Measurements from ENCODE around the gene ZNF730. TPM values are rescaled to one million over a fixed set of nuclear protein-coding genes. Genes with fewer than 3 reads are reported as not detected.
"Not testable (repeated sequence)": the region's sequence is repeated elsewhere in the genome, so short reads cannot be mapped to it uniquely, and the experiment has no call there.

ZNF730 gene
- total and polyA plus RNA-seq, 4 experiments from 2014 or later: not detected

- Histone ChIP-seq H3K36me3 (ENCODE audit: insufficient read depth, low read length) (no peaks in the 10 kb centered on the region), H3K27ac (ENCODE audit: low read depth, low read length) (no peak overlapping the region), H3K9me3 (ENCODE audit: control insufficient read depth in 1 of 2, low read length in 2 of 2) (no peaks in the 10 kb centered on the region), H3K4me3 (ENCODE audit: low read length in 2 of 2) (no peak overlapping the region), H3K27me3 (ENCODE audit: insufficient read depth, low read length) (no peaks in the 10 kb centered on the region), H3K4me1 (ENCODE audit: insufficient read depth, low read length) (no peaks in the 10 kb centered on the region)
- peaks cover 0 to 4% of the 10 kb centered on the region in 2 donors for H3K36me3 Mint-ChIP-seq
- no peaks in the 10 kb centered on the region for H3K27me3 Mint-ChIP-seq
- intact Hi-C loops (cut with micrococcal nuclease): no loop called here
- ChIA-PET POLR2A (ENCODE audit: partially characterized antibody) (no interaction called here), CTCF (ENCODE audit: partially characterized antibody) (no interaction called here)
- DNase-seq: no peak
- no peak overlapping the region for H3K27ac Mint-ChIP-seq
- no peaks in the 10 kb centered on the region for H3K4me1 Mint-ChIP-seq
- no peak overlapping the region for H3K4me3 Mint-ChIP-seq
- H3K9me3 Mint-ChIP-seq: peaks cover 2 to 42% (median 23%) of the 10 kb centered on the region in 8 donors
These were observed 43.9 kb downstream of the ZNF730 start for GRCh38 chr19:23160766-23161165.

- H3K27me3 ChIP-seq (ENCODE audit: insufficient read depth, low read length); H3K36me3 Mint-ChIP-seq; POLR2A ChIA-PET (ENCODE audit: partially characterized antibody); H3K4me3 Mint-ChIP-seq; H3K27ac ChIP-seq (ENCODE audit: low read depth, low read length); H3K36me3 ChIP-seq (ENCODE audit: insufficient read depth, low read length); DNase-seq; H3K4me1 ChIP-seq (ENCODE audit: insufficient read depth, low read length); intact Hi-C loops (cut with micrococcal nuclease); H3K9me3 ChIP-seq (ENCODE audit: control insufficient read depth in 1 of 2, low read length in 2 of 2); H3K27me3 Mint-ChIP-seq; CTCF ChIA-PET (ENCODE audit: partially characterized antibody); H3K4me3 ChIP-seq (ENCODE audit: low read length in 2 of 2); H3K4me1 Mint-ChIP-seq: not testable (repeated sequence)
- Mint-ChIP-seq H3K27ac (peak overlapping the region in 1 of 7 donors; percentile 31), H3K9me3 (peaks cover 0 to 15% (median 7%) of the 10 kb centered on the region in 8 donors)
These were observed 51.5 kb downstream of the ZNF730 start for GRCh38 chr19:23168286-23168685.

GRCh38 chr19:23183251-23183650, 66.4 kb downstream of the ZNF730 start:
- H3K27me3 Mint-ChIP-seq: peaks cover 0 to 4% of the 10 kb centered on the region in 2 donors
- Histone ChIP-seq H3K9me3 (ENCODE audit: control insufficient read depth in 1 of 2, low read length in 2 of 2) (no peaks in the 10 kb centered on the region), H3K4me3 (ENCODE audit: low read length in 2 of 2) (no peak overlapping the region), H3K4me1 (ENCODE audit: insufficient read depth, low read length) (no peaks in the 10 kb centered on the region), H3K27me3 (ENCODE audit: insufficient read depth, low read length) (no peaks in the 10 kb centered on the region), H3K27ac (ENCODE audit: low read depth, low read length) (no peak overlapping the region), H3K36me3 (ENCODE audit: insufficient read depth, low read length) (no peaks in the 10 kb centered on the region)
- H3K36me3 Mint-ChIP-seq: no peaks in the 10 kb centered on the region
- intact Hi-C loops (cut with micrococcal nuclease): no loop called here
- no peaks in the 10 kb centered on the region for H3K4me1 Mint-ChIP-seq
- H3K9me3 Mint-ChIP-seq: peaks cover 0 to 14% (median 6%) of the 10 kb centered on the region in 8 donors
- H3K4me3 Mint-ChIP-seq: no peak overlapping the region
- ChIA-PET POLR2A (ENCODE audit: partially characterized antibody) (no interaction called here), CTCF (ENCODE audit: partially characterized antibody) (no interaction called here)
- DNase-seq: no peak
- no peak overlapping the region for H3K27ac Mint-ChIP-seq

GRCh38 chr19:23190341-23190740, 73.5 kb downstream of the ZNF730 start:
- Mint-ChIP-seq H3K27ac (no peak overlapping the region), H3K9me3 (peaks cover 0 to 27% (median 12%) of the 10 kb centered on the region in 8 donors), H3K36me3 (no peaks in the 10 kb centered on the region), H3K27me3 (no peaks in the 10 kb centered on the region), H3K4me1 (no peaks in the 10 kb centered on the region), H3K4me3 (no peak overlapping the region)
- Histone ChIP-seq H3K4me1 (ENCODE audit: insufficient read depth, low read length) (no peaks in the 10 kb centered on the region), H3K4me3 (ENCODE audit: low read length in 2 of 2) (no peak overlapping the region), H3K9me3 (ENCODE audit: control insufficient read depth in 1 of 2, low read length in 2 of 2) (no peaks in the 10 kb centered on the region), H3K27ac (ENCODE audit: low read depth, low read length) (no peak overlapping the region), H3K27me3 (ENCODE audit: insufficient read depth, low read length) (no peaks in the 10 kb centered on the region), H3K36me3 (ENCODE audit: insufficient read depth, low read length) (no peaks in the 10 kb centered on the region)
- ChIA-PET POLR2A (ENCODE audit: partially characterized antibody) (no interaction called here), CTCF (ENCODE audit: partially characterized antibody) (no interaction called here)
- intact Hi-C loops (cut with micrococcal nuclease): no loop called here
- DNase-seq: no peak

Other genes starting within 250 kb of the ZNF730 start
- gene ZNF728, start 113.8 kb upstream of the ZNF730 start, total RNA-seq: not detected
- not detected for gene ZNF728, start 113.8 kb upstream of the ZNF730 start, polyA plus RNA-seq
- 1 to 10 TPM; 5.5 to 6.1 TPM for gene ZNF724, start 133.4 kb downstream of the ZNF730 start, total RNA-seq
- 1 to 10 TPM; 1.9 to 2.0 TPM for gene ZNF724, start 133.4 kb downstream of the ZNF730 start, polyA plus RNA-seq

Data from CD4-positive, alpha-beta memory T cell (primary cell).